RCC 7860 (cell line): ENCODE measurements around the gene MAD2L2.

Source experiments
- DNase-seq: peaks from one replicate; pipeline ENCODE4 v3.0.0-alpha.2; 2015; ENCODE audit warnings: low spot score
- FAIRE-seq: peaks from 2 replicates; lab custom pipeline; 2012; peaks lifted over from hg19 to GRCh38; lab: Jason Lieb, UNC

The MAD2L2 gene

DNA sequence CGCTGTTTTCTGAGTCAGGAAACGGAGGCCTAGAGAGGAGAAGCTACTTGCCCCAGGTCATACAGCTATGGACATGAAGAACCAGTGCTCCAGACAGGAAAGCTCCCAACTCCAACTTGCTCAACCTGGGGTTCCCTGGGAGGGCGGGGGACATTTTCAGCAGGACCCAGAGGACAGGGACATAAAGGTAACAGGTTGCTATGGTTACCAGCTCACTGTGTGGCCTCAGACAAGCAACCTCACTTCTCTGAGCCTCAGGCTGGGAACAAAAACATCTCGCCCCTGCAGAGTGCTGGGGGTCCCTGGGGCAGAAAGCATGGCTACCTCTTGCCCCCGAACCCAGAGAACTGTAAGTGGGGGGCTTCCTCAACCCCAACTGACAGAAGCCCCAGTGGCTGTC lies 42.8 kb downstream of the MAD2L2 start:
- no peak for FAIRE-seq

DNA sequence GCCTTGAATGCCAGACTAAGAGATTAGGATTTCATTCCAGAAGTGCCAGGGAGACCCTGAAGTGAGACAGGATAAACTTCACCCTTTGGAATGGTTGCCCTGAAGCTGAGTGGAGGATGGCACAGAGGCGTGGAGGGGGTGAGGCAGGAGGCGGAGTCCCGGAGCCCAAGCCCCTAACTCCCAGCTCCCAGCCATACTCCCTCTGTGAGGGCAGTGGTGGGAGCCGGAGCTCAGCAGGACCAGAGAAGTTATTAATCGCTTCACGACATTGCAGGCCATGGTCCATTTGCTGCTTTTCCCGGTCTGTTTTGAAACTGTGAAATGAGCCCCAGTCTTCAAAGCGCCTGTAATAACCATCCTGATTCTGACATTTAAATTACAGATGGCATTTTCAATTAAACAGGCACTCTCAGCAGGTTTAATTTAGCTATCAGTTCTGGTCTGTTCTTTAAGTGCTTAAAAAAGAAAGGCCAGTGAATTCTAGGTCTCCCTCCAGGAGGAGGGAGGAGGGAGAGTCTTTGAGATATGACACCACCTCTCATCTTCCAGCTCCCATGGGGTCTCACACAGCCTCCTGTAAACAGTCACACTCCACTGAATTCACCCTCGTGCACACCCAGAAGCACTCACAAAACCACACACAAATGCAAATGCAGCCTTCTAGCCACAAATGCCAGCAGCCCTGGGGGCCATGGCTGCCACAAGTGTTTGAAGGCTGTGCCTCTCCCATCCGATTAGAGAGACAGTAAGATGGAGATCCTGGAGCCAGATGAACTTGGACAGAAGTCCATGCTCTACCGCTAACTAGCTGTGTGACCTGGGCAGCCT lies 46.4 kb downstream of the MAD2L2 start:
- DNase-seq (no peak), FAIRE-seq (no peak)

More for the DNA sequence above, 42.8 kb downstream of the MAD2L2 start:
- no peak for DNase-seq

DNA sequence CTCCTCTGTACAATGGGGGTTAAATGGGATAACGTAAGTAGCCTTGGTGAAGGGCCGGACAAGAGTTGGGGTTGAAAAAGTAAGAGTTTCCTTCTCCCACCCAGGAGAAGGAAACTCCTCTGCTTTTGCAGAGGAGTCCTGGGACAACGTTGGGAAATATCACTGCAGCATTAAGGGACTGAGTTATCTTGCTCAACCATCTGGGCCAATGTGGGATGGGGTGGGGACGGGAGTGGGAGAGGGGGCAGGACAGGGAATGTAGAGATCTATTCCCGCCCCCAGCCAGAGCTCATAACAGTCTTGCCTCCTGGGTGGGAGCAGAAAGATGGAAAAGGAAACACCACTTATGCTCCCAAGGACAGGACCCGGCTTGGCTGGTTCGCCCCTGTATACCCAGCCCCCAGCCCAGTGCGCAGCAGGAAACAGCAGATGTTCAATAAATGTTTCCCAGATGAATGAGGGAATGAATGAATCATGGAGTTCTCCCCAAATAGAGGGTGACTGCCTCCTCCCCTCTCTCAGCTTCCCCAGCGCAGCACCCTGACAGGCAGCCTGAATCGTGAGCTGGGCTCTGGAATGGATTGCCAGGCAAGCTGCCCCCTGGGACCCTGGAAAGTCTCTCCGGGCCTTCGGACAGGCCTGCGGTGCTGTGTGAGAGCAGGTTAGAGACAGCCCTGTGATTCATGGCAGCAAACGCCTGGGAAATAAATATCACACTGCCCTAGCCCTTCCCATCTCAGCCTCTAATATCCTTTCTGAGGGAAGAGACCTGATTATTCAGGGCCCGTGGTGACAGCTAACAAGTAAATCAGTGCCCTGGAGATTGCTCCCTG lies 51.5 kb downstream of the MAD2L2 start:
- no peak for DNase-seq

DNA sequence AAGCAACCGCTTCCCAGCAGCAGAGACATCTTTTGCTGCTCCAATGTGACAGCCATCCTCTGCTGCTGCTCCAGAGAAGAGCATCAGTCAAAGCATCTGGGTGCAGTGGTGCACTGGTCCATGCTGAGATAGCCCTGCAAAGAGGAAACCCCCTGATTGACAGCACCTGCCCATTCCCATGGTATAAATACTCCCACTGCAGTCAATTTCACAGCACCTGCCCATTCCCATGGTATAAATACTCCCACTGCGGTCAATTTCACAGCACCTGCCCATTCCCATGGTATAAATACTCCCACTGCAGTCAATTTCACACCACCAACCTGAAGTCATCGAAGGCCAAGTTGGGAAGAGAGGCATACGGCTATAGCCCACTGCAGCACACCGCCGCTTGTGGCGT lies 52.2 kb downstream of the MAD2L2 start:
- no peak for DNase-seq
- no peak for FAIRE-seq

More for the DNA sequence above, 51.5 kb downstream of the MAD2L2 start:
- FAIRE-seq: no peak

DNA sequence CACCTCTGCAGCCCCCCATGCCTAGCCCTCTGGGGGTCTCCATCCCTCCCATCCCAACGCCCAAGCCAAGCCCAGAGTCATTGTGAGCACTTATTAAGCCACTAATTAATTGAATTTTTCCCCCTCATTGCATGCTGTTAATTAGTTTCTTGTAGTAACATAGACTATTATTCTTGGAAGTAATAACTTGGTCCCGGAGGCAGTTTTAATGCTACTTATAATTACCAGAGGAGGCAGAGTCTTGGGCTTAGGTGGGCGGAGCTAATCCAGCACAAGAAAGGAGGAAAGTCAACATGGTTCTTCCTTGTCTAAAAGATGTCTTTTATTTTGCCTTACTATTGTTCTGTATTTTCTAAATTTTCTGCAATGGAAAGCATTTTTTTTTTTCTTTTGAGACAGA lies 54.4 kb downstream of the MAD2L2 start:
- no peak for FAIRE-seq

More for the DNA sequence above, 54.4 kb downstream of the MAD2L2 start:
- no peak for DNase-seq
